ENCODE results near the gene COPB1. TPM values are rescaled to one million over a fixed set of nuclear protein-coding genes. Genes with fewer than 3 reads are reported as not detected.
A peak's percentile ranks its signal among the peaks of the same experiment; 100 is the strongest.
"Not testable (repeated sequence)": the region's sequence is repeated elsewhere in the genome, so short reads cannot be mapped to it uniquely, and the experiment has no call there.

Gene COPB1
- total RNA-seq, 2 donors from 2014 or later, result 46.1 to 62.5 TPM

DNA sequence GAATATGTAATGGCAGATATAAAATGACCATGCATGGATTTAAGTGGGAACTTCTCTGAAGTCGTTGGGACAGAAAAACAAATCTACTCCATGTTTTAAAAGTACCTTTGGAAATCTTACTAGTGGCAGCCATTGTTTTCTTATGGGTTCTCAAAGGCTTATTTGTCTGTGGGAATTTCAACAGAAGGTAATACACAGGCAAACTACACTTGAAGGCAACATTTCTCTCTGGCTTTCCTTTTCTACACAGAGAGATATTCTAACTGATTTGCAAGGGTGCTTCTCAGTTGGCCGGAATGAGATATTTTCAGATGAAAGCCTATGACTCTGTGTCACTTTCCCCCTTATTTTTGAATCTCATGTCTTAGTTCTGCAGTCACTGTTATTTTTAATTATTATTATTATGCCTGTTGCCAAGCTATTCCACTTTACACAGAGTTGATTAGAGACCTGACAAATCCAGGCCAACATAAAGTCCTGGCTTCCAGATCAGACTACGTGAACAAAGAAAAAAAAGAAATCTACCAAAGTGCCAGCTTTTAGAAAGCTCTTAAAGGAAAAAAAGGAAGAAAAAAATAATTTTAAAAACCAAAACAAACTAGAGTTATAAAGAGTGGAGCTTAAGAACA, 39.4 kb upstream of the COPB1 start:
- H3K36me3 ChIP-seq (replicated peaks in 1 of 2; ENCODE audit: insufficient read depth in 1 of 2, low read depth in 2 of 2), result no peaks in the 10 kb centered on the region
- H3K4me1 ChIP-seq, result peaks cover 41% of the 10 kb centered on the region
- TF ChIP-seq CTCF (IDR thresholded peaks at IDR 0.05), result no peak
- no peak for TF ChIP-seq POLR2A (IDR thresholded peaks at IDR 0.05)
- no peak overlapping the region for H3K4me3 ChIP-seq
- intact Hi-C loops (cut with DNase I), result loop anchor here (5.0 kb wide), 1 partner anchor 368 kb away; no protein-coding TSS in a partner anchor
- peak overlapping the region; percentile 54 to 67 (median 58) for H3K27ac ChIP-seq
- DNase-seq (no peak), ATAC-seq (peak; percentile 57)
- H3K27me3 ChIP-seq, result no peaks in the 10 kb centered on the region
- no peaks in the 10 kb centered on the region for H3K9me3 ChIP-seq
- WGBS, 2 donors, result 38 to 39% methylated on average over 3 of the region's 3 CpGs

DNA sequence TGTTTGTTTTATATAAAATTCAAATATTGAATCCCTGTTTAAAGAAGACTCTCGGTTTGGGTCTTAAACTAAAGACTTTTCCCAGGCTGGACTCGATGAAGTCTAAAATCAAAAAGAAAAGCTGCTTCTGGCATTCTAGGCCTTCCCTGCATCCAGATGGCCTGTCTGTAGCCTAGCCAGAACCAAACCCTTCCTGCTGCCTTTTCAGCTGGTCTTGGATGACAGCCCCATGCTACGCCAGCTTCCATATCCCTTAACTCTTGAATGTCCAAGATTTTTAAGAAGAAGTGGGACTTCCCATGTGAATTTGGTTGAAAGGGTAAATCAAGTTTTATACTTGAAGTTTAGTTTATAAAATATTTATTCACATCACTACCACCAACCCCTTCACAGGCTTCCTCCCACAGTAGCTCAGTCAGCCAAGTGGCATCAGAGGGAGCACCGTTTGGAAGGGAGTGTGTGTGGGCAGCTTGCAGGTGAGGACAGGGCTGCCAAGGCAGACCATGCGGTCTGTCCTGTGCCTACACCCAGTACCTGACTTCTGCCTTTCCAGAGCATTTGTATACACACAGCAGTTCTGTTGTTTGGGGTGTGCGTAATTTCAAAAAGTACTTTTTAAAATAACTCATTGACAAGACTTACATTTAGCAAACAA, 38.8 kb upstream of the COPB1 start:
- ATAC-seq, result peak; percentile 39
- peak in 3 of 4 donors; percentile 20 to 43 (median 28) for DNase-seq
- Histone ChIP-seq H3K27ac (peak overlapping the region; percentile 54 to 67 (median 58)), H3K27me3 (no peaks in the 10 kb centered on the region), H3K36me3 (replicated peaks in 1 of 2; ENCODE audit: insufficient read depth in 1 of 2, low read depth in 2 of 2) (no peaks in the 10 kb centered on the region), H3K4me3 (no peak overlapping the region), H3K9me3 (no peaks in the 10 kb centered on the region), H3K4me1 (peaks cover 41% of the 10 kb centered on the region)
- WGBS, 2 donors, result 43 to 44% methylated on average over 6 of the region's 6 CpGs
- no peak for TF ChIP-seq CTCF (IDR thresholded peaks at IDR 0.05)
- TF ChIP-seq POLR2A (IDR thresholded peaks at IDR 0.05), result no peak
- intact Hi-C loops (cut with DNase I), result loop anchor here (5.0 kb wide), 1 partner anchor 369 kb away; no protein-coding TSS in a partner anchor

DNA sequence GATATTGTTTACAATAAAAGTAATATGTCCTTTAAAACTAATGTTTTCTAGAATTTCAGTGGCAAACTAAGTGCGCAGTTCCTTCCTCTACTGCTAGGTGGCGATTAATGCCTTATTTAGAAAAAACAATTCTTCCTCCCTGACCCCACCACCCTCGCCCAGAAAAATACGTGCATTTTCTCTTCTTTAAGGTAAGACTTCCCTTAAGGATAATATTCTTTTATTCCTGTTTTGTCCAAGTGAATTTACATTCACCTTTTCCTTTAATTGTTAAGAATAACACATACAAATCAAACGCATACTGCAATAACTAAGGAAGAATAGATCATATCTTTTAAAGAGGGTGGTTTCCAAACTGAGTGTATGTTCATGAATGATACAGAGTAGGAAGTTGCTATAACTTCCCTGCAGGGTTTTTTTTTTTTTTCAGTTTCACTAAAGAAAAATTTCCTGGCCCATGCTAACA, 37.6 kb upstream of the COPB1 start:
- H3K4me1 ChIP-seq, result peaks cover 41% of the 10 kb centered on the region
- H3K36me3 ChIP-seq (replicated peaks in 1 of 2; ENCODE audit: insufficient read depth in 1 of 2, low read depth in 2 of 2), result no peaks in the 10 kb centered on the region
- H3K4me3 ChIP-seq, result no peak overlapping the region
- no peaks in the 10 kb centered on the region for H3K9me3 ChIP-seq
- ATAC-seq (peak; percentile 34), DNase-seq (peak in 3 of 4 donors; percentile 42 to 60 (median 53))
- intact Hi-C loops (cut with DNase I), result loop anchor here (5.0 kb wide), 1 partner anchor 370 kb away; no protein-coding TSS in a partner anchor
- TF ChIP-seq POLR2A (IDR thresholded peaks at IDR 0.05), result no peak
- TF ChIP-seq CTCF (IDR thresholded peaks at IDR 0.05), result peak; percentile 57 to 86 (median 73)
- H3K27me3 ChIP-seq, result no peaks in the 10 kb centered on the region
- WGBS, 2 donors, result 2 to 7% methylated on average over 5 of the region's 5 CpGs
- peak overlapping the region in 1 of 4 donors; percentile 7 for H3K27ac ChIP-seq

DNA sequence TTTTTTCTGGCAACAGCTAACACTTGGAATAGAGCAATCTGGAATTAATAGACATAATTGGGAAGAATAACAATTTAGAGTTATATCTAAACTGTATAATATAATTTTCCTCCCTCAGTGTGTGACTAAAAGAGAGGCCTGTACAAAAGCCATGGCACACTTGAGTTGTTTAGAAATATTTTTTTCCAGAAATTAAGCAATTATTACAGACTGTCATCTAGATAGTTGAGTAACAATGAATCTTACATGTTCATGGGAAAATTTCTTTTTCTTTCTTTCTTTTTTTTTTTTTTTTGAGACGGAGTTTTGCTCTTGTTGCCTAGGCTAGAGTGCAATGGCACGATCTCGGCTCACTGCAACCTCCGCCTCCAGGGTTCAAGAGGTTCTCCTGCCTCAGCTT, 35.6 kb upstream of the COPB1 start:
- ATAC-seq; DNase-seq; H3K27me3 ChIP-seq; H3K9me3 ChIP-seq; H3K27ac ChIP-seq; H3K36me3 ChIP-seq (replicated peaks in 1 of 2; ENCODE audit: insufficient read depth in 1 of 2, low read depth in 2 of 2); H3K4me3 ChIP-seq: not testable (repeated sequence)
- H3K4me1 ChIP-seq, result peaks cover 25% of the 10 kb centered on the region
- intact Hi-C loops (cut with DNase I), result loop anchor here (5.0 kb wide), 1 partner anchor 372 kb away; no protein-coding TSS in a partner anchor
- 81 to 90% methylated on average over 4 of the region's 4 CpGs for WGBS, 2 donors

DNA sequence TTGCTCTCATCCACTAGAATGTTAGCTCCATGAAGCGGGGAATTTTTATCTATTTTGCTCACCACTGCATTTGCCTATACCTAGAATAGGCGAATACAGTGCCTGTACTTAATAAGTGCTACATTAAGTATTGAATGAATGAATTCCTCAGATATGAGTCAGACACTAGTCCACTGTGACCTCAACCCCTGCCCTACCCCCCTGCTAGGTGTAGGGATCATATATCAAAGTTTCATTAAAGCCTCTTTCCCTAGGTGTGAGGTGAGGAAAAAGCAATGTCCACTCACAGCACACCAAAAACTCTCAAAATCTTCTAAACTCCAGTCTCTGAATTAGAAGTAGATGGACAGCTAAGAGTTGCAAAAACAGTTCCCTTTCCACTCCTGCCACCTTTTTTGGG, 30.3 kb upstream of the COPB1 start:
- ATAC-seq, result no peak
- WGBS, 2 donors, result 74 to 87% methylated on average over 2 of the region's 2 CpGs
- no peak overlapping the region for H3K27ac ChIP-seq
- TF ChIP-seq POLR2A (IDR thresholded peaks at IDR 0.05) (no peak), CTCF (IDR thresholded peaks at IDR 0.05) (no peak)
- DNase-seq, result no peak
- H3K4me3 ChIP-seq, result no peak overlapping the region
- H3K9me3 ChIP-seq, result no peaks in the 10 kb centered on the region
- H3K36me3 ChIP-seq (replicated peaks in 1 of 2; ENCODE audit: insufficient read depth in 1 of 2, low read depth in 2 of 2), result no peaks in the 10 kb centered on the region
- no peaks in the 10 kb centered on the region for H3K4me1 ChIP-seq
- intact Hi-C loops (cut with DNase I), result no loop called here
- H3K27me3 ChIP-seq, result no peaks in the 10 kb centered on the region
